HEK293T (cell line): ENCODE data around the gene ME3.

Source experiments
- BHLHE40 ChIP-seq: fragments of 450-650 bp; IDR thresholded peaks from 2 replicates; pipeline ENCODE4 v1.6.1; 2016; ENCODE audit warnings: mild to moderate bottlenecking, moderate library complexity, borderline replicate concordance
- CTBP1 ChIP-seq: fragments of 450-650 bp; IDR thresholded peaks from 2 replicates; pipeline ENCODE4 v1.6.1; 2016; ENCODE audit warnings: borderline replicate concordance
- ELF4 ChIP-seq: fragments of 450-650 bp; IDR thresholded peaks from 2 replicates; pipeline ENCODE4 v1.6.1; 2017; ENCODE audit warnings: antibody characterized with exemption
- FOXA1 ChIP-seq: fragments of 450-650 bp; IDR thresholded peaks from 2 replicates; pipeline ENCODE4 v1.6.1; 2016; ENCODE audit warnings: mild to moderate bottlenecking
- HDGF ChIP-seq: fragments of 450-650 bp; IDR thresholded peaks from 2 replicates; pipeline ENCODE4 v1.6.1; 2017; ENCODE audit warnings: antibody characterized with exemption, borderline replicate concordance
- L3MBTL2 ChIP-seq: fragments of 450-650 bp; conservative IDR thresholded peaks from 2 replicates; pipeline ENCODE4 v1.6.1; 2016; ENCODE audit warnings: mild to moderate bottlenecking
- NFRKB ChIP-seq: fragments of 450-650 bp; IDR thresholded peaks from 2 replicates; pipeline ENCODE4 v1.6.1; 2016; ENCODE audit warnings: mild to moderate bottlenecking, moderate library complexity
- SP1 ChIP-seq: fragments of 450-650 bp; IDR thresholded peaks from 2 replicates; pipeline ENCODE4 v1.6.1; 2017
- SUZ12 ChIP-seq: fragments of 450-650 bp; IDR thresholded peaks from 2 replicates; pipeline ENCODE4 v1.6.1; 2016; ENCODE audit warnings: mild to moderate bottlenecking
- TARDBP ChIP-seq: fragments of 450-650 bp; IDR thresholded peaks from 2 replicates; pipeline ENCODE4 v1.6.1; 2016
- ZNF384 ChIP-seq: fragments of 450-650 bp; IDR thresholded peaks from 2 replicates; pipeline ENCODE4 v1.6.1; 2016

- no peak for TF ChIP-seq SP1
- no peak for TF ChIP-seq CTBP1
- TF ChIP-seq NFRKB: no peak
- TF ChIP-seq ELF4: no peak
- TF ChIP-seq SUZ12: no peak
- TF ChIP-seq L3MBTL2: no peak
- TF ChIP-seq BHLHE40: no peak
- no peak for TF ChIP-seq HDGF
- no peak for TF ChIP-seq FOXA1
- no peak for TF ChIP-seq ZNF384
- no peak for TF ChIP-seq TARDBP
These were observed 224.5 kb downstream of the ME3 start for GRCh38 chr11:86447763-86448480.
